HG02973 (cell line): ENCODE measurements around the gene UNC119.
"Not testable (repeated sequence)": the region's sequence is repeated elsewhere in the genome, so short reads cannot be mapped to it uniquely, and the experiment has no call there.

ENCODE experiments used
- ATAC-seq: cut with Tn5 transposase; IDR thresholded peaks from one replicate; pipeline ENCODE4 v1.9.1; 2021; ENCODE audit warnings: moderate library complexity; ENCODE audit not compliant: unreplicated experiment

The UNC119 gene

GRCh38 chr17:28552176-28552999 lies at the start of gene UNC119:
Gene UNC119 (minus strand): TSS chr17:28552624. CDS start chr17:28552557, 67 bp downstream.
- ATAC-seq: peak; percentile 44

GRCh38 chr17:28599311-28600184 lies 47.1 kb upstream of the UNC119 start:
- ATAC-seq: peak; percentile 35

DNA sequence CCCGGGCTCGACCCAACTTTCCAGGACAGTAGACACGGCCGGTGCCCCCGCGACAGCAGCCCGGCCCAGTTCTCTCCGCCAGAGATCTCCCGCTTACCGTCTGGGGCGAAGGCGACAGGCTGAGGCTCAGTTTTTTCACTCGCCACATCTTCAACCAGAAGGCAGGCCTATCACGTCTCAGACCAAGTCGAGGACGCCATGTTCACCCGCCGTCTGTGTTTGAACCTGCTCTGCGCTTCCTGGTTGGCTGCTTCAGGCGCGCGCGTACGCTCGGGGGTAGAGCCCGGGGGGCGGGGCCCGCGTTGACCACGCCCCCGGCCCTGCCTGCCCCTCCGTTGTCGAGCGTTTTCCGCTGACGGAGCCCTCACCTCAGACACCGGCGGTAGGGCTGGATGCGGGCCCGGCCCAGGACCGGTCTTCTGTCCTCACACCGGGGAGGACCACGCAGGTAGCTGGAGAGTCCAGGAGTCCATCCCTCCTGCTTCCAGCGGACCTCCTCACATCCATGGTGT lies 46.4 kb upstream of the UNC119 start, which contains the start of gene SPAG5:
TSS of gene SPAG5 (minus strand) at position 227 of the 512 bp plus-strand sequence. CDS start at position 148, 79 bp downstream.
- peak; percentile 67 for ATAC-seq

GRCh38 chr17:28598389-28598788 lies 46.0 kb upstream of the UNC119 start:
- no peak for ATAC-seq

- no peak for ATAC-seq
These were observed 45.4 kb upstream of the UNC119 start for GRCh38 chr17:28597606-28598383.

GRCh38 chr17:28592260-28592659 lies 39.8 kb upstream of the UNC119 start:
- ATAC-seq: no peak

DNA sequence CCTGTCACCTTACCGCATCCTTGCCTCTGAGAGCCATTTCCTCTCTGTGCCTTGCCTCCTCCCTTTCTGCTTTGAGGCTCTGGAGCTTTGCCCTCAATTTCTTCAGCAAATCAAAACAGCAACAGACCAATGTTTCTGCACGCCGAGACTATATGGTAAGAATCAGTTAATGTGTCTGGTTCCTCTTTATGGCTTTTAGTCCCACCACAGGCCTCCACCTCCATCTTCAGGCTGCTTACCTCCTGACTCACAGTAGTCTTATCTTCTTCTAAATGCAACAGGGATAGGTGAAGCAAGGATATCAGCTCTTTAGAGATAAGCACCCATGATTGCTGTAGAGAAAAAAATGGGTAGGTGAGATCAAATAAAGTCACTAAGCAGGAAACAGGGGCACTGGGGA lies 33.4 kb upstream of the UNC119 start:
- no peak for ATAC-seq

- ATAC-seq: no peak
These were observed 32.0 kb upstream of the UNC119 start for GRCh38 chr17:28584434-28584833.

DNA sequence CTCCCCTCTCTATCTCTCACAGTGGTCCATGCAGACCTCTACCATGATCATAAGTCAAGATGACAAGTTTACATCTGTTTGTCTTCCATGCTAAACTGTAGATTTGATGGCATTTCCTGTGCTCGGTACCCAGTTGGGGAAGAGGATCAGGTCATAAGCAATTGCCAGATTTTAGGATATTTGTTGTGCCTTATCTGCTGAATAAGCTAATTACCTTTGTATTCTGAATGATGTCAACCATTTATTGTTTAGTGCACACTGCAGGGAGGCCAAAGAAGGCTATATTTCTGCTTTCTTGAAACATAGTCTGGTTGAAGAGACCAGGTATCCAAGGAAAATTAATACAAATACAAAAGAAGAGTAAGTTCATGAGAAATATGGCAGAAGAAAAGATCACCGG lies 30.1 kb upstream of the UNC119 start:
- no peak for ATAC-seq

DNA sequence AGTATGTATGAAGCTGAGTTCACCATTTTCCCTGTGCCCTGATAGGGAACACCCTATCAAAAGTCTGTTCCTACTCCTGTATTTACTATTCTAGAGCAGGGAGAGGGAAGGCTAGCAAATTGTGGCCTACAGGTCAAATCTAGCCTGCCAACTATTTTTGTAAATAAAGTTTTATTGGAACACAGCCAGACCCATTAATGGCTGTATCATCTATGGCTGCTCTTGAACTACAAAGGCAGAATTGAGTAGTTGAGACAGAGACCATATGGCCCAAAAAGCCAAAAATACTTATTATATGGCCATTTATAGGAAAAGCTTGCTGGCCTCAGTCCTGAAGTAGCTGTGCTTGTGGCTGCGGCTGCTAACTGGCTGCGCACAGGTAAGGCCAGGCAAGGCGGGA lies 28.5 kb upstream of the UNC119 start:
- ATAC-seq: no peak

GRCh38 chr17:28579526-28579925 lies 27.1 kb upstream of the UNC119 start:
- no peak for ATAC-seq

DNA sequence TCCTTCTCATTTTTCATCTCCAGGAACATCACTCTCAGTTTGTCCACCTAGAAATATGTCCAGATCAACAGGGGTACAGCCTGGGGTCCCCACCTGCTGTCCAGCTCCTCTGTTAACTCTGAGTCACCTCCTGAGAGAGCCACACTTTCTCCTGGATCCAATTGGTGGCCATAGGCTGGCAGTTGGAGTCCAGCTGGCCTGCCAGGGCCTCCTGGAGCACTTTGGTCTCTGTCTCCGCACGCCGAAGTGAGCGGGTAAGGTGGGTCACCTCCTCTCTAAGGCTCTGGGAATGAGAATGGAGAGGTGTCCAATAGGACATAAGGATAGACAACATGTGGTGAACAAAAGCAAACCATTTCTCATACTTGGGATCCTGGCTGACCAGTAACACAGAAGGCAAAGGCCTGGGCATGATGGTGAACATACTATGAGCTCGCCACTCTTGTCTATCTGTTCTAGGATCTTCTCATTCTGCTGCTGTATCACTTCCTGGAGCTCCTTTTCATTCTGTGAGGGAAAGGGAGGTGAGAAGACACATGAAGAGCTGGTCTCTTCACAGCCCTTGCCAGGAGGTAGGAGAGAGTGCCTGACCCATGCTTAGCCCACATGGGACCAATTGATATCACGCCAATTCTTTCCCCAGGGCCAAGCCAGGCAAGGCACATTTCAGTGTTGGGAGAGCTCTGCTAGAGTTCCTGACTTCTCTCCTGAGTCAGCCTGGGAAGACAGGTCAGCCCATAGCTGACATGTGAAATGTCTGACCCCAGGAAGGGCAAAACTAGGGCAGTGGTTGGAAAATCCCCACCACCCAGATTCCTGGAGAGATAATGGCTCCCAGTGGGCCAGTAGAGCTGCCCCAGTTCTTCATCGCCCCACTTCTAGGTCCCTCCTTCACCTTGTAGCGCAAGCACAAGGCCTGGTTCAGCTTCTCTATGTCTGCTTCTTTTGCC lies 26.1 kb upstream of the UNC119 start:
- no peak for ATAC-seq

- no peak for ATAC-seq
These were observed 25.0 kb upstream of the UNC119 start for GRCh38 chr17:28577466-28577824.

GRCh38 chr17:28576758-28577465 lies 24.5 kb upstream of the UNC119 start, which contains the start of gene ALDOC:
Gene ALDOC (minus strand): TSS chr17:28576895. CDS start chr17:28575532, 1,363 bp downstream.
- peak; percentile 74 for ATAC-seq

DNA sequence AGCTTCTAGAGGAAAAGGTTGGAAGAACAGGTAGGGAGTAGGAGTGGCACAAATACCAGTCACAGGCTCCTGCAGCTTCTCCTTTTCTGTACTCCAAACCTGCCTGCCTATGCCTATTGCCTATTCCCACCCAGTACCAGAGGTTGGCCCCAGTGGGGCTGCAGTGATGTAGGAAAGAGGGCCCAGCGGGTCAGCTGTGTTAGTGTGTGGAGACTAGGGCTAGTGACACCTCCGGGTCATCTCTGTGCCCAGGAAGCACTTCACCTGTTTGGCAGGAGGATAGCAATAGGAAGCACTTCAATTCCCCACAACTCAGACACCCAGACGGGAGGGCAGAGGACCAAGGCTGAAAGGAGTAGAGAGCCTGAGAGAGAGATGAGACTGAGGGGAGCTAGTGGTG lies 23.6 kb upstream of the UNC119 start:
- not testable (repeated sequence) for ATAC-seq

GRCh38 chr17:28575126-28575795 lies 22.8 kb upstream of the UNC119 start:
- no peak for ATAC-seq

GRCh38 chr17:28574526-28574925 lies 22.1 kb upstream of the UNC119 start:
- no peak for ATAC-seq

DNA sequence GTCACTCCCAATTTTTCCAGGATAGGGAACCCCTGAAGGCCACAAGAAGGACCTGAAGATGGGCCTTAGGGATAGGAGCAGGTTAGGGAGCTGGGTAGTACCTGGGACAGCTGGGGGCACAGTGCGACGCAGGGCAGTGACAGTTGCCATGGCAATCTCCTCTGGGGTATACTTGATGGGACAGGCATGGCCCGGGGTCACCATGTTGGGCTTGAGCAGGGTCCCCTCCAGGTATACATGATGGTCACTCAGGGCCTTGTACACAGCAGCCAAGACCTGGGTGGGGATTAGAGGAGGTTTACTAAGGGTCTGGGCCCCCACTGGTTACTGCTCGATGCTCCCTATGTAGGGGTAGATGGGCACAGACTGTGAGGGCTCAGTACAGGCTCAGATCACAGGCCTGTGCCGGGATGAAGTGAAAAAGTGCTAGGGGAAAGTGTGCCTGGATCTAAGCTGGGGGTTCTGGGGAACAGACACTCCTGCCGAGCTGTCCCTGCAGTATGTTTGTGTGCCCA lies 21.6 kb upstream of the UNC119 start:
- ATAC-seq: no peak
